Measurements from ENCODE around the gene TEFM. TPM values are rescaled to one million over a fixed set of nuclear protein-coding genes. Genes with fewer than 3 reads are reported as not detected.
A peak's percentile ranks its signal among the peaks of the same experiment; 100 is the strongest.
"Not testable (repeated sequence)": the region's sequence is repeated elsewhere in the genome, so short reads cannot be mapped to it uniquely, and the experiment has no call there.

Gene TEFM
- total RNA-seq: 10 to 100 TPM; 15.1 to 15.8 TPM
- long read RNA-seq, donor 1, partial matches to known transcripts: 0 of 2 reads
- long read RNA-seq, donor 1, other reads (novel, unspliced or antisense): 1 of 2 reads
- long read RNA-seq, donor 2, transcript TEFM-205 (4 exons, 1,891 nt): major isoform, 6 of 14 reads
- long read RNA-seq, donor 2, partial matches to known transcripts: 0 of 14 reads
- long read RNA-seq, donor 2, other reads (novel, unspliced or antisense): 5 of 14 reads

GRCh38 chr17:30906101-30906911 lies at the start of gene TEFM:
Gene TEFM (minus strand): TSS chr17:30906238. CDS start chr17:30906198, 40 bp downstream.
- peak; percentile 97 for DNase-seq (ENCODE audit: low spot score)

GRCh38 chr17:30954046-30954830 lies 48.2 kb upstream of the TEFM start:
- peak; percentile 49 for DNase-seq (ENCODE audit: low spot score)

More at GRCh38 chr17:30906101-30906911, at the start of gene TEFM:
- intact Hi-C loops (cut with DNase I): loop anchor here in 1 of 2 donors (10.0 kb wide), 1 partner anchor 308 kb away; no protein-coding TSS in a partner anchor

DNA sequence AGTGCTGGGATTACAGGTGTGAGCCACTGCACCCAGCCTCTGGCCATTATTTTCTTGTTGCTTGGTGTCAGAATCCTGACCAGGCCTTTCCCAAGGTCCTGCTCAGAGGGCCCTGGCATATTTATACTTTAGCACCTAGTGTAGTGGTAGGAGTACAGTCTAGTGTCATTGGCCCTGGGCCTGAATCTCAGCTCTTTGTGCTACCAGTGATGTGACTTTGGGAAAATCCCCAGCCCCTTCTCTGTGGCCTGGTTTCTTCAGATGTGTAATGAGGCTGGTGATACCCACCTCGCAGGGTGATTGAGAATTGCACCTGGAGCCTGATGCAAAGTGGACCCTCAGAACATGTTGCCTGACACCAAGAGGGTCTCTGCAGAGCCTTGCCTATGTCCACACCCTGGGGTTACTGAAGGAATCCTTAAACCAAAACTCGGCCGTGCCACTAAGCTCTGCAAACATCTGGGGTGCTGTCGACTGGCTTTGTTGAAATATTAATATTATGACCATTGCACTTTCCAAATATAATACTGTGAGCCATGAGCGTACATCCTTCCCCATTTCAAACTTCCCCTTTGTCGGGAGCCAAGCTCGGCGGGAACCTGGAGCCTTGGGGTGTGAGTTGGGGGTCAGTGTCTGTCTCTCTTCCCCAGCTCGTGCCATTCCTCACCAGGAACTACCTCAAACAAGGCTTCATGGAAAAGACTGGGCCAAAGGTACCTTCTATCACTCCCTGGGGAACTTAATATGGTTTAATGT lies 46.8 kb upstream of the TEFM start:
- peak; percentile 80 for DNase-seq (ENCODE audit: low spot score)
- intact Hi-C loops (cut with DNase I): no loop called here

More at GRCh38 chr17:30954046-30954830, 48.2 kb upstream of the TEFM start:
- intact Hi-C loops (cut with DNase I): no loop called here

DNA sequence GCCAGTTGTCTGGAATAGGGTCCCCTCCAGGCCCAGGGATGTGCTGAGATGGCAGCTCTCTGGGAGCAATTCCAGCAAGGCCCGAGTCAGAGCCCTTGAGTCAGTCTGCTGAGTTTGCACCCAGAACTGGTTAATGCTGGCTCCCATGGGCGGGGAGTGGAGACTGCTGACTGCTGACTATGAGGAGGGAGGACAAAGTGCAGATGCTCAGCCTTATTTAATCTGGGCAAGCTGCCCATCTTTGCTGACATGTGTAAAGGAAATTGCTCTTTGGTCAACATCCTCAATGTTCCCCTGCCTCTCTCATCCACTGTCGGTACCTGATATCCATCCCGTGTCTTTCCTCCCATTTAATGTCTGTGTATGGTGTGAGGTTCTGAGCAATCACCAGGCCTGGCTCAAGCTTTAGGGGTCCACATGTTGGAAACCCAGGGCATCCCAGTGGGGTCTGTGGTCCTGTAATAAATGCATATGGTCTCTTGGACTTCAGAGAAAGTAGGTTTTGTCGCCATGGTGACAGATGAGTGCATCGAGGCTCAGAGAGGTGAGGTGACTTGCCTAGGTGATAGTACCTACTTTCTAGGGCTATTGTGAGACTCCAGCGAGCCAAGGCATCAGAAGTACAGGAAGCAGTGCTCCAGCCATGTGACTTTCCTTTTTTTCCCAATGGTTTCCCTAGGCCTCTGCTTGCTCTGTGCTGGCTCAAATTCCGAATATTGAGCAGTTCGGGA lies 44.8 kb upstream of the TEFM start:
- peak; percentile 89 for DNase-seq (ENCODE audit: low spot score)
- intact Hi-C loops (cut with DNase I): no loop called here

GRCh38 chr17:30950189-30950588 lies 44.2 kb upstream of the TEFM start:
- no peak for DNase-seq (ENCODE audit: low spot score)
- intact Hi-C loops (cut with DNase I): no loop called here

DNA sequence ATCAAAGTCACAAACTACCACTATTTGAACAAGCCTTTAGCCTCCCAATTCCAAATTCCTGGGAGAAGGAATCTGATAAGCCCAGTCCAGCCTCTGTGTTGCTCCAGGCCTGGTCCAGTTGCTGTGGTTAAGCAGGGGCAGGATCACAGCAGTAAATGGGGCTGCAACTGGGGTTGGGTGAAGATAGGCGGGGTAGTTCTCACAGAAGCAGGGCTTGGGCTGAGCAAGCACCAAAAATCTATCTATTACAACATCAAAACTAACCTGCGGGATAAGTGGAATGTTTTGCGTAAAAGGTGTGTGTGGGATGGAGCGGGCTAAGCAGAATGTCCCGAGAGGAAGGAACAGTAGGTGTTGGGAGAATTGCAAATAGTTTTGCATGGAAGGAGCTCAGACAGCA lies 41.8 kb upstream of the TEFM start:
- intact Hi-C loops (cut with DNase I): no loop called here
- DNase-seq (ENCODE audit: low spot score): no peak

- DNase-seq (ENCODE audit: low spot score): no peak
- intact Hi-C loops (cut with DNase I): no loop called here
Observed at GRCh38 chr17:30942308-30943079, 36.5 kb upstream of the TEFM start.

- peak; percentile 15 for DNase-seq (ENCODE audit: low spot score)
Observed at GRCh38 chr17:30939051-30939689, 33.1 kb upstream of the TEFM start.

DNA sequence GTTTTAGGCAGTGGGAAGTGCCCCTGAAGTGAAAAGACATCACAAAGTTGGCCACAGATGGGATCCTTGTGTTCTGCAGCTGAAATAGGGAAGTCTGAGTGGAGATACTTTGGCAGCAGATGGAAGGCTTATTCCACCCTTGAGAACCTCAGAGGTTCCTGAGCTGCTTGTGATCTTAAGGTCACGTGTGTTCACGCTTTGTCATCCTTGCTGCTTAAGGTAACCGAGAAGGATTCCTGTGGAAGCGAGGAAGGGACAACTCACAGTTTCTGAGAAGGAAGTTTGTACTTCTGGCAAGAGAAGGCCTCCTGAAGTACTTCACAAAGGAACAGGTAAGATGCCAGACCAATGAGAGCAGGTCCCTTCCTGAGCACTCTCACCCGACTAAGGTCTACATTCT lies 27.9 kb upstream of the TEFM start:
- DNase-seq (ENCODE audit: low spot score): peak; percentile 0
- intact Hi-C loops (cut with DNase I): no loop called here

More at GRCh38 chr17:30939051-30939689, 33.1 kb upstream of the TEFM start:
- intact Hi-C loops (cut with DNase I): loop anchor here in 1 of 2 donors (1.0 kb wide), 1 partner anchor 36 kb away; no protein-coding TSS in a partner anchor

DNA sequence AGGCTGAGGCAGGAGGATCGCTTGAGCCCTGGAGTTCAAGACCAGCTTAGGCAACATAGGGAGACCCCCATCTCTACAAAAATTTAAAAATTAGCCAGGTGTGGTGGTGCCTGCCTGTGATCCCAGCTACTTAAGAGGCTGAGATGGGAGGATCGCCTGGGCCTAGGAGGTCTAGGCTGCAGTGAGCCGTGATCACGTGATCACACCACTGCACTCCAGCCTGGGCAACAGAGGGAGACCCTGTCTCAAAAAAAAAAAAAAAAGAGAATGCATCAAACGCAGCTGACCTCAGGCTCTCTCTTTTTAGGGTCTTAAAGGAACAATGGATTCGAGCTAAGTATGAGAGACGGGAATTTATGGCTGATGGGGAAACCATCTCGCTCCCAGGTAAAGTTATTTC lies 25.5 kb upstream of the TEFM start:
- intact Hi-C loops (cut with DNase I): not testable (repeated sequence)
- DNase-seq (ENCODE audit: low spot score): peak; percentile 37

DNA sequence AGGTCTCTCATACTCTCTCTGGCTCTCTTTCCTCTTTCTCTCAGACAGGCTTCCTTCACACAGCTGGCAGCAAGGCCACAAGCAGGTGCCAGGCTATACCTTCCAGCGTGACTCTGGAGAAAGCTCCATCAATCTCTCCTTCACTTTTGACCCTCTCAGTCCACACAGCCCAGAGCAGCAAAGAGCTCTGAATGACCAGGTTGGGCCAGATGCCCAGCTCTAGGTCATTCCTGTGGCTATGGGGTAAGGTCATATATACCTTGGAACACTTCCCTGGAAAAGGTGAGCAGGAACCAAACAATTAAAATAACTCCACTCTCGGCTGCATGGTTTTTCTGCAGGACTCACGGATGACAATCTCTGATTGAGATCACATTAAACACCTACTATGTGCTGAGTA lies 24.5 kb upstream of the TEFM start:
- intact Hi-C loops (cut with DNase I): no loop called here
- DNase-seq (ENCODE audit: low spot score): peak; percentile 49

DNA sequence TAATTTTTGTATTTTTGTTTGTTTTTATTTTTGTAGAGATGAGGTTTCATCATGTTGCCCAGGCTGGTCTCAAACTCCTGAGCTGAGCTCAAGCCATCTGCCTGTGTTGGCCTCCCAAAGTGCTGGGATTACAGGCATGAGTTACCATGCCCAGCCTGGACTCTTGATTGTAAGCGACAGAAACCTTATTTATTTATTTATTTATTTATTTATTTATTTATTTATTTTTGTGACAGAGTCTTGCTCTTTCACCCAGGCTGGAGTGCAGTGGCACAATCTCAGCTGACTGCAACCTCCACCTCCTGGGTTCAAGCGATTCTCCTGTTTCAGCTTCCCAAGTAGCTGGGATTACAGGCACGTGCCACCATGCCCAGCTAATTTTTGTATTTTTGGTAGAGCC lies 23.8 kb upstream of the TEFM start:
- DNase-seq (ENCODE audit: low spot score); intact Hi-C loops (cut with DNase I): not testable (repeated sequence)

GRCh38 chr17:30929081-30929633 lies 23.1 kb upstream of the TEFM start:
- no peak for DNase-seq (ENCODE audit: low spot score)
- intact Hi-C loops (cut with DNase I): no loop called here

DNA sequence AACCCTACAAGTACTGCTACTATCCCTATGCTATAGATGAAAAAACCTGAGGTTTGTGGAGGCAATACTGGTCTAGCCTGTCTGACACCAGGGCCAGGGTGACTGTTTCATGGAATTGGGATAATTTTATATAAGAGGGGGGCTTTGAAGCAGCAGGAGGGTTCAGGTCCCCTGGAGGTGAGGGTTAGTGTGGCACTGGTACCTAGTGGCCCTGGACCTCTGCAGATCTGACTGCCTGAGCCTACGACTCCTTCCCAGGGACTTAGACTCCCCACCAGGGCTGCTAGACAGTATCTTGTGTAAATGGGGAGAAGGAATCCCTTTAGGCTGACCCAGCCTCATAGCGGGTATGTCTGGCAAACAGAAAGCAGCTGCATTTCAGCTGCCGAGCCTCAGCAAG lies 22.5 kb upstream of the TEFM start:
- intact Hi-C loops (cut with DNase I): no loop called here
- DNase-seq (ENCODE audit: low spot score): no peak

DNA sequence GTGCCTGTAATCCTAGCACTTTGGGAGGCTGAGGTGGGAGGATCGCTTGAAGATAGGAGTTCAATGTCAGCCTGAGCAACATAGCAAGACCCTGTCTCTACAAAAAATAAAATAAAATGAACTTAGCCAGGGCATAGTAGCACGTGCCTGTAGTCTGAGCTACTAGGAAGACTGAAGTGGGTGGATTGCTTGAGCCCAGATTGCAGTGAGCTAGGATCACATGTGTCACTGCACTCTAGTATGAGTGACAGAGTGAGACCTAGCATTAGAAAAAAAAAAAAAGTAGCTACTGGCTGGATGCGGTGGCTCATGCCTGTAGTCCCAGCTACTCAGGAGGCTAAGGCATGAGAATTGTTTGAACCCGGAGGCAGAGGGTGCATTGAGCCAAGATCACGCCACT lies 21.7 kb upstream of the TEFM start:
- no peak for DNase-seq (ENCODE audit: low spot score)
- intact Hi-C loops (cut with DNase I): no loop called here

- intact Hi-C loops (cut with DNase I): no loop called here
- DNase-seq (ENCODE audit: low spot score): no peak
Observed at GRCh38 chr17:30926516-30926915, 20.5 kb upstream of the TEFM start.

- no peak for DNase-seq (ENCODE audit: low spot score)
- intact Hi-C loops (cut with DNase I): no loop called here
Observed at GRCh38 chr17:30924341-30924740, 18.3 kb upstream of the TEFM start.

Data from posterior vena cava (tissue), 2 donors.